ENCODE data around the gene SORBS1.

- TF ChIP-seq CTCF (IDR thresholded peaks at IDR 0.05; ENCODE audit: poor library complexity): no peak
- no peak for TF ChIP-seq EZH2phosphoT487 (IDR thresholded peaks at IDR 0.05; ENCODE audit: low read depth, severe bottlenecking, unreplicated experiment)
Observed at GRCh38 chr10:95354110-95354509, 207.1 kb downstream of the SORBS1 start.

Measured in hepatocyte (in vitro differentiated cells).